Measurements from ENCODE around the gene STPG3.

Gene STPG3

DNA sequence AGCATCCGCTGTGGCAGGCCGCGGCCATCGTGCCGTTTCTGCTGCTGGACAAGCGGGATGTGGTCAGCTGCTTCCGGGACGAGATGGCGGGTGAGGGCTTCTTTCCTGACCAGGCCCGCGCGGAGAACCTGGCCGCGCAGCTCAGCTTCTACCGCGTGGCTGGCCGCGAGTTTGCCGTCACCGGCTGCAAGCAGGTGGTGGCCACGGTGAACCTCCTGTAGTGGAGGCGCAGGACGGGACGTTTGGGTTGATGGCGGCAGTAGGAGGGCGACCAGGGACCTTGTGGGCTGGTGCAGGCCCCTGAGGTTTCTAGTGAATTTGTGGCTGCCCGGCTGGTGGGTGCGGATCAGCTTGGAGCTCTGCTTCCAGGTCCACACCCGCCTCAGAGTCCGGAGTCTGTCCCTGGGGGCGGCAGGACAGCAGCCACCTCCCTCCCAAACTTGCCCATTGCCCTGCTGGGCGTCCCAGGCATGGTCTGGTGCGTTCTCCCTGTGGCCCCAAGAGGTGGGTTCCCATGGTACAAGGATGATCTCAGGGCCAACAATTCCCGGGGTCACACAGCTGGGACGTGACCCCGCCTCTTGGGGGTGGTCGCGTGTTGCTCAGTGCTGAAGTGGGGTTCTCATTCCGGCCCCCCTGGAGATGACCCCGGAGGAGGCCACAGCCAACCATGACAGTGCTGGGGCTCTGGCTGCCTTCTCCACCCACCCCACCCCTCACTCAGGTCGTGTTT lies 28.8 kb downstream of the STPG3 start:
- no peak for DNase-seq (ENCODE audit: low read depth in 1 of 2, low spot score in 1 of 2)
- TF ChIP-seq POLR2AphosphoS5 (IDR thresholded peaks at IDR 0.05; ENCODE audit: low read depth) (no peak), CTCF (IDR thresholded peaks at IDR 0.05; ENCODE audit: insufficient read depth, low read length) (no peak), REST (IDR thresholded peaks at IDR 0.05; ENCODE audit: insufficient replicate concordance, low read depth) (no peak), SPI1 (IDR thresholded peaks at IDR 0.05; ENCODE audit: borderline replicate concordance, low read depth) (no peak), GABPA (IDR thresholded peaks at IDR 0.05; ENCODE audit: low read depth) (no peak)
- no peaks in the 10 kb centered on the region for H3K27me3 ChIP-seq (ENCODE audit: insufficient read depth, poor library complexity, severe bottlenecking)
- H3K4me3 ChIP-seq (replicated peaks; ENCODE audit: insufficient read depth, low read length) = no peak overlapping the region
- H3K27ac ChIP-seq (replicated peaks) = no peak overlapping the region

DNA sequence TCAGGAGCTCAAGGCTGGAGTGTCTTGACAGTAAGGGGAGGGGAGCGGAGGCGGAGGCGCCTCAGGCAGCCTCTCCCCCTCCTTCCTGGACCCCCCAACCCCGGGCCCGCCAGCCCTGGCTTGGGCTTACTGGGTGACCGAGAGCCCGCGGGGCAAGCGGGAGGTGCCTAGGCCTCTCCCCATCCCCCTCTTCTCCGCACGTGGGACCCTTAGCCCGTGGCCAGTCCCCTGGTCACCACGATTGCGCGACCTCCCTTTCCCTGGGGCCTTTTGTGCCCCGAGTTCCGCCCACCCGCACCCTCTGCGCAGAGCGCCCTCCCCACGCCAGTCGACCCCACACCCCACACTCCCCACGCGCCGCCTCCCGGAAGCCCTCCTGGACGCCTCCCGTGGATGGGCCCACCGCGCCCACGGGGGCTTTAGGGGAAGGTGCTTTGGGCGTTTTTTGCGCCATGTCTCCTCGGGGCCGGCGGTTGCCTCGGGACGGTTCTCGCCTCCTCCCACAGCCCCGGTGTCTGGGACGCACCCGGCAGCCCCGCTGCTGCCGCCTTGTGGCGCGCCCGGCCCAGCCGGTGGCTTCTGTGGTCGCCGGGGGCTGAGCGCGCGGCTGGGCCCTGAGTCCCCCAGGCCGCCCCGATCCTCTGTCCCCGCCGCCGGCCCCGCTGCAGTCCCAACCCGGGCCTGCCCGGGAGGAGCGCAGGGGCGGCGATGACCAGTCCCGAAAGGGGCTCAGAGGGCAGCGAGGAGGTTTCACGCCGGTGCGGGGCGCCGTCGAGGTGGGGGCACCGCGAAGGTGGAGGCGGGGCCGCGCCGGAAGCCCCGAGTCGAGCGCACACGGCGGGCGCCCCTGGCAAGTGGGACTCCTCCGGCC lies 29.6 kb downstream of the STPG3 start:
- DNase-seq (ENCODE audit: low read depth in 1 of 2, low spot score in 1 of 2) = no peak
- H3K4me3 ChIP-seq (replicated peaks; ENCODE audit: insufficient read depth, low read length) = no peak overlapping the region
- H3K27me3 ChIP-seq (ENCODE audit: insufficient read depth, poor library complexity, severe bottlenecking) = no peaks in the 10 kb centered on the region
- no peak for TF ChIP-seq POLR2AphosphoS5 (IDR thresholded peaks at IDR 0.05; ENCODE audit: low read depth)
- no peak for TF ChIP-seq GABPA (IDR thresholded peaks at IDR 0.05; ENCODE audit: low read depth)
- no peak for TF ChIP-seq CTCF (IDR thresholded peaks at IDR 0.05; ENCODE audit: insufficient read depth, low read length)
- TF ChIP-seq REST (IDR thresholded peaks at IDR 0.05; ENCODE audit: insufficient replicate concordance, low read depth) = no peak
- no peak for TF ChIP-seq SPI1 (IDR thresholded peaks at IDR 0.05; ENCODE audit: borderline replicate concordance, low read depth)
- no peak overlapping the region for H3K27ac ChIP-seq (replicated peaks)

GRCh38 chr9:137281345-137282116 lies 30.4 kb downstream of the STPG3 start:
- TF ChIP-seq SPI1 (IDR thresholded peaks at IDR 0.05; ENCODE audit: borderline replicate concordance, low read depth) (no peak), REST (IDR thresholded peaks at IDR 0.05; ENCODE audit: insufficient replicate concordance, low read depth) (no peak), GABPA (IDR thresholded peaks at IDR 0.05; ENCODE audit: low read depth) (no peak), CTCF (IDR thresholded peaks at IDR 0.05; ENCODE audit: insufficient read depth, low read length) (no peak), POLR2AphosphoS5 (IDR thresholded peaks at IDR 0.05; ENCODE audit: low read depth) (no peak)
- H3K4me3 ChIP-seq (replicated peaks; ENCODE audit: insufficient read depth, low read length) = no peak overlapping the region
- no peak for DNase-seq (ENCODE audit: low read depth in 1 of 2, low spot score in 1 of 2)
- no peak overlapping the region for H3K27ac ChIP-seq (replicated peaks)
- no peaks in the 10 kb centered on the region for H3K27me3 ChIP-seq (ENCODE audit: insufficient read depth, poor library complexity, severe bottlenecking)
